Measurements from ENCODE around the gene GLIS2.

GRCh38 chr16:4356820-4357219 is 41.0 kb downstream of the GLIS2 start:
- TF ChIP-seq SREBF2 (IDR thresholded peaks at IDR 0.05; ENCODE audit: low read length): no peak
- no peak for TF ChIP-seq MTA2 (IDR thresholded peaks at IDR 0.05; ENCODE audit: low read depth)
- no peak for TF ChIP-seq STAT3 (IDR thresholded peaks at IDR 0.05; ENCODE audit: low read depth, low read length)
- TF ChIP-seq LARP7 (IDR thresholded peaks at IDR 0.05): no peak
